Measurements from ENCODE around the gene ATP2A1. TPM values are rescaled to one million over a fixed set of nuclear protein-coding genes. Genes with fewer than 3 reads are reported as not detected.
"Not testable (repeated sequence)": the region's sequence is repeated elsewhere in the genome, so short reads cannot be mapped to it uniquely, and the experiment has no call there.

Gene ATP2A1
- total RNA-seq, 1 donor from 2014 or later, result 0.64 TPM

DNA sequence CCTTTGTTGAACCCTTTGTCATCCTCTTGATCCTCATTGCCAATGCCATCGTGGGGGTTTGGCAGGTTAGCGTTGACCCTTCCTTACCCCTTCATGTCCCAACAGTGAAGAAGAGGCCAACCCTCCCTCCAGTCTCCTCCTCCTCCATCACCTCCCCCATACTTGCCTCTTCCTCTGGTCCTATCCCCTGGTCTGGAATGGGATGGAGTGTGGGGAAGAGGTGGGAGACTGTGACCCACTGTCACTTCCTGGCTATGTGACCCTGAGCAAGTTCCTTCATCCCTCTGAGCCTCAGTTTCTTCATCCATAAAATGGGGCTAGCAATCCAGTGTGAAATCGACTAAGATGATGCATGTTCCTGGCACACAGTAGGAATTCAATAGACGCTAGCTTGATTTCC lies 2.7 kb downstream of the ATP2A1 start:
- H3K36me3 Mint-ChIP-seq (ENCODE audit: unreplicated experiment), result no peaks in the 10 kb centered on the region
- no peaks in the 10 kb centered on the region for H3K9me3 Mint-ChIP-seq (ENCODE audit: unreplicated experiment)
- H3K4me1 Mint-ChIP-seq (ENCODE audit: unreplicated experiment), result peaks cover 13% of the 10 kb centered on the region
- TF ChIP-seq, protein P1, sequence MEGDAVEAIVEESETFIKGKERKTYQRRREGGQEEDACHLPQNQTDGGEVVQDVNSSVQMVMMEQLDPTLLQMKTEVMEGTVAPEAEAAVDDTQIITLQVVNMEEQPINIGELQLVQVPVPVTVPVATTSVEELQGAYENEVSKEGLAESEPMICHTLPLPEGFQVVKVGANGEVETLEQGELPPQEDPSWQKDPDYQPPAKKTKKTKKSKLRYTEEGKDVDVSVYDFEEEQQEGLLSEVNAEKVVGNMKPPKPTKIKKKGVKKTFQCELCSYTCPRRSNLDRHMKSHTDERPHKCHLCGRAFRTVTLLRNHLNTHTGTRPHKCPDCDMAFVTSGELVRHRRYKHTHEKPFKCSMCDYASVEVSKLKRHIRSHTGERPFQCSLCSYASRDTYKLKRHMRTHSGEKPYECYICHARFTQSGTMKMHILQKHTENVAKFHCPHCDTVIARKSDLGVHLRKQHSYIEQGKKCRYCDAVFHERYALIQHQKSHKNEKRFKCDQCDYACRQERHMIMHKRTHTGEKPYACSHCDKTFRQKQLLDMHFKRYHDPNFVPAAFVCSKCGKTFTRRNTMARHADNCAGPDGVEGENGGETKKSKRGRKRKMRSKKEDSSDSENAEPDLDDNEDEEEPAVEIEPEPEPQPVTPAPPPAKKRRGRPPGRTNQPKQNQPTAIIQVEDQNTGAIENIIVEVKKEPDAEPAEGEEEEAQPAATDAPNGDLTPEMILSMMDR (IDR thresholded peaks at IDR 0.05), result no peak
- H3K27ac Mint-ChIP-seq (ENCODE audit: unreplicated experiment), result no peak overlapping the region
- DNase-seq (ENCODE audit: extremely low spot score, unreplicated experiment), result no peak
- H3K4me3 Mint-ChIP-seq (ENCODE audit: unreplicated experiment), result peak overlapping the region; percentile 69
- no peaks in the 10 kb centered on the region for H3K27me3 Mint-ChIP-seq (ENCODE audit: unreplicated experiment)

DNA sequence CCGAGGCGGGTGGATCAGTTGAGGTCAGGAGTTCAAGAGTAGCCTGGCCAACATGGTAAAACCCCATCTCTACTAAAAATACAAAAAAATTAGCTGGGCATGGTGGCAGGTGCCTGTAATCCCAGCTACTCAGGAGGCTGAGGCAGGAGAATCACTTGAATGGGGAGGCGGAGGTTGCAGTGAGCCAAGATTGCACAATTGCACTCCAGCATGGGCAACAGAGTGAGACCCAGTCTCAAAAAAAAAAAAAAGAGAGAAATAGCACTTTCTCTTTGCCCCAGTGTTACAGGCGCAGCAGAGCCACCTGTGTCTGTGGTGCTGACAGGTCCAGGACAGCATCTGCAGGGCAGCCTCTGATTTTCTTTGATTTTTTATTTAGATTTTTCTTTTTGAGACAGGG lies 3.3 kb downstream of the ATP2A1 start:
- not testable (repeated sequence) for H3K27ac Mint-ChIP-seq (ENCODE audit: unreplicated experiment); H3K27me3 Mint-ChIP-seq (ENCODE audit: unreplicated experiment); H3K36me3 Mint-ChIP-seq (ENCODE audit: unreplicated experiment); H3K4me3 Mint-ChIP-seq (ENCODE audit: unreplicated experiment); DNase-seq (ENCODE audit: extremely low spot score, unreplicated experiment); H3K9me3 Mint-ChIP-seq (ENCODE audit: unreplicated experiment)
- H3K4me1 Mint-ChIP-seq (ENCODE audit: unreplicated experiment), result peaks cover 11% of the 10 kb centered on the region

DNA sequence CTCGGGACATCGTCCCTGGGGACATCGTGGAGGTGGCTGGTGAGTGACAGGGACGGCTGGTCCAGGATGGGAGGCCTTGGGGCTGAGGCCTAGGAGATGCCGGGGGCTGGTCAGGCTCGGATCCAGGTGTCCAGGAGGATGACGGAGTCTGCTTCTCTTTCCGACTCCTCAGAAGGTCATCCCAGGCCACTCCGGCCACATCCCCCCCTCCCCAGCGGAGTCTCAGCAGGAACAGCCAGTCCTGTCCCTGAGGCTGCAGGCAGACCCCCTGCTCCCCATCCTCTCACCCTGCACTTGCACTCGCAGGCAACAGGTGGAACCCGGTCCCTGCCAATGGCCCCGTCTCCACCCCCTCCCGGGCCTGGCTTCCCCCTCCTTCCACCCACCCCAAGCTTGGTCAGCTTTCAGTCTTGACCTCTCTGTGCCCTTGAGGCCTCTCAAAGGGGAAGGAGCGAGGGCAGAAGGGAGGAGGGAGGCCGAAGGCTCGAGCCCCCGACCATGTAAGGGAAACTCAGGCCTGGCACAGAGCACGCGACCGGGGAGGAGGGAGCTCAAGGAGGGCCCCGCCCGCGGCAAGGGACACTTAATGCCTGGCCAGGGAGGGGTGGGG lies 4.4 kb downstream of the ATP2A1 start:
- no peak for DNase-seq (ENCODE audit: extremely low spot score, unreplicated experiment)
- H3K4me1 Mint-ChIP-seq (ENCODE audit: unreplicated experiment), result peaks cover 11% of the 10 kb centered on the region
- H3K36me3 Mint-ChIP-seq (ENCODE audit: unreplicated experiment), result no peaks in the 10 kb centered on the region
- no peaks in the 10 kb centered on the region for H3K9me3 Mint-ChIP-seq (ENCODE audit: unreplicated experiment)
- H3K27ac Mint-ChIP-seq (ENCODE audit: unreplicated experiment), result no peak overlapping the region
- no peak overlapping the region for H3K4me3 Mint-ChIP-seq (ENCODE audit: unreplicated experiment)
- TF ChIP-seq, protein P1 (IDR thresholded peaks at IDR 0.05), result no peak
- H3K27me3 Mint-ChIP-seq (ENCODE audit: unreplicated experiment), result no peaks in the 10 kb centered on the region

DNA sequence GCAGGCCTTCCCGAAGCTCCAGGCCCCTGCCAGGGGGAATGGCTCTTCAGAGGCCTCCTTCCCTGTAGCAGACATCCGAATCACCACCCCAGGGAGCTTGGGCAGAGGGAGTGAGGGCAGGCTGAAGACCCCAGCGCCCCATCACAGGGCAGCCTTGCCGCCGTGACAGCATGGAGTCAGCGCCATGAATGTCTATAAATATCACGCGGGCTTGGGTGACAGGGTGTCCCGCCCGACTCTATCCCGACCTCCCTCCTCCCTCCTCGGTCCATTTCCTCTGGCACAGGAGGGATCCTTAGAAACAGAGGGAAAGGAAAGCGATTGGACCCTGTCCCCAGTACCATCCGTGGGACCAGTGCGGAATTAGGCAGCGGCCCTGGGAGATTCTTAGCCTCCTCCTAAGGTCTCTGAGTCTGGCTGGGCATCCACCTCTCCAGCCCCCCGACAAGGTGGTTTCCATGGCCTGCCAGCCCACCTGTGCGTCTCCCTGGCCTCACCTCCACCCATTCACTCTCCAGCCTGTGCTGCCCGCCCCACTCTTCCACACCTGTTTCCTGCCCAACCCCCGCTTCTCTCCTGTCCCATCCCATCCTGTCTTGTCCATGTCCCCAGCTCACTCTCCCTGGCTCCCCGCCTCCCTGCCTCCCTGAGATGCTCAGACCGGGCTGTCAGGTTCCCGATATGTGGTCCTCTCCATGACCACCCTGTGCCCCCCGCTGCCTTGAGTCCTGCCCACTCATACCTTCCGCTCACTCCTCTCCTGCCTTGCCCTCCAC lies 5.1 kb downstream of the ATP2A1 start:
- H3K9me3 Mint-ChIP-seq (ENCODE audit: unreplicated experiment), result no peaks in the 10 kb centered on the region
- no peak overlapping the region for H3K27ac Mint-ChIP-seq (ENCODE audit: unreplicated experiment)

DNA sequence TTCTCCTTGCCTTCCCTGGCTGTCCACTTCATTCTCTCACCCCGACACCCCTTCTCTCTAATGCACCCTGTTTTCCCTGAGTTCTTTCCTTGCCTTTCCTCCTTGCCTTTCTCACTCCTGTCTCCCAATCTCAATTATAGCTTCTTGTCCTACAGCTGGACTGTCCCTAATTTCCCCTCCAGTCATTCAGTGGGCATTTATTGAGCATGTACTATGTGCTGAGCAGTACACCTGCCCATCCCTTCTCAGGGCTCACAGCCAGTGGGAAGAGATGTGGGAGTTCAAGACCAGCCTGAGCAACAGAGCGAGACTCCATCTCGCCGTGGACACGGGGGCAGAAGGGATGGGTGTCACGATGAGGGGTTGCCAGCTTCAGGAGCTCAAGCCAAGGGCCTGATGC lies 5.8 kb downstream of the ATP2A1 start:
- DNase-seq (ENCODE audit: extremely low spot score, unreplicated experiment), result no peak
- Mint-ChIP-seq H3K36me3 (ENCODE audit: unreplicated experiment) (no peaks in the 10 kb centered on the region), H3K27ac (ENCODE audit: unreplicated experiment) (no peak overlapping the region), H3K4me1 (ENCODE audit: unreplicated experiment) (peaks cover 11% of the 10 kb centered on the region), H3K9me3 (ENCODE audit: unreplicated experiment) (no peaks in the 10 kb centered on the region), H3K27me3 (ENCODE audit: unreplicated experiment) (no peaks in the 10 kb centered on the region), H3K4me3 (ENCODE audit: unreplicated experiment) (no peak overlapping the region)
- TF ChIP-seq, protein P1 (IDR thresholded peaks at IDR 0.05), result no peak

More for the DNA sequence above, 5.1 kb downstream of the ATP2A1 start:
- no peak overlapping the region for H3K4me3 Mint-ChIP-seq (ENCODE audit: unreplicated experiment)
- TF ChIP-seq, protein P1 (IDR thresholded peaks at IDR 0.05), result no peak
- peaks cover 11% of the 10 kb centered on the region for H3K4me1 Mint-ChIP-seq (ENCODE audit: unreplicated experiment)
- no peak for DNase-seq (ENCODE audit: extremely low spot score, unreplicated experiment)
- H3K27me3 Mint-ChIP-seq (ENCODE audit: unreplicated experiment), result no peaks in the 10 kb centered on the region
- no peaks in the 10 kb centered on the region for H3K36me3 Mint-ChIP-seq (ENCODE audit: unreplicated experiment)

Data from osteocyte (in vitro differentiated cells).